Stomach (tissue), 9 donors: ENCODE data around the gene GRB10. TPM values are rescaled to one million over a fixed set of nuclear protein-coding genes. Genes with fewer than 3 reads are reported as not detected.

ENCODE experiments used
- DNase-seq, 2 donors: peaks; one replicate each; pipeline versions ENCODE4 v3.0.0 to v3.0.0-alpha.2; 2013 to 2019
- H3K27ac ChIP-seq, 5 donors: fragments of 200-600 bp in 4 of 5; sonication (generic) in 4 of 5; one replicate each; pipeline ENCODE4 v1.5.1; 2013 to 2019; ENCODE audit warnings: mild to moderate bottlenecking in 1 of 5, moderate library complexity in 1 of 5
- H3K27me3 ChIP-seq, 3 donors: fragments of 200-600 bp; sonication (generic); one replicate each; pipeline ENCODE4 v1.5.1; 2017 to 2019; ENCODE audit warnings: mixed run types in 1 of 3
- H3K36me3 ChIP-seq, 4 donors: fragments of 200-600 bp; sonication (generic); 1 replicate in 3 of 4; 2 replicates in 1 of 4; pipeline ENCODE4 v1.5.1; 2016 to 2019
- H3K4me1 ChIP-seq, 4 donors: fragments of 200-600 bp; sonication (generic); one replicate each; pipeline ENCODE4 v1.5.1; 2016 to 2019
- H3K4me3 ChIP-seq, 4 donors: fragments of 200-600 bp; sonication (generic) in 3 of 4; one replicate each; pipeline ENCODE4 v1.5.1; 2016 to 2019; ENCODE audit warnings: mild to moderate bottlenecking in 1 of 4
- H3K9me3 ChIP-seq, 4 donors: fragments of 200-600 bp; sonication (generic); one replicate each; pipeline ENCODE4 v1.5.1; 2016 to 2019
- EP300 ChIP-seq: sonication (generic); formaldehyde crosslinking; IDR thresholded peaks from one replicate; pipeline ENCODE4 v1.6.1; 2017; ENCODE audit warnings: antibody characterized with exemption
- POLR2A ChIP-seq, 4 donors: fragments of 450-650 bp; IDR thresholded peaks; one replicate each; pipeline ENCODE4 v1.6.1; 2016; ENCODE audit warnings: antibody characterized with exemption in 4 of 4, control low read depth in 2 of 4, mild to moderate bottlenecking in 1 of 4, moderate library complexity in 1 of 4
- POLR2AphosphoS5 ChIP-seq, 3 donors: sonication (generic); formaldehyde crosslinking; IDR thresholded peaks; one replicate each; pipeline ENCODE4 v1.6.1; 2016; ENCODE audit warnings: antibody characterized with exemption in 3 of 3
- WGBS, 5 donors: extraction: QIAGEN DNeasy Blood & Tissue Kit in 3 of 5; methylation state at CpG; one replicate each; pipeline versions ENCODE4 v1.1.5 to v1.1.7; 2013 to 2018; 5-methylcytosine and 5-hydroxymethylcytosine counted together
- intact Hi-C: fragments of 100-400 bp; cut with DNase I; formaldehyde crosslinking; loops from one replicate; pipeline ENCODE4 v1.15.1; 2023; ENCODE audit warnings: low total_unique reads
- polyA plus RNA-seq, 3 donors: library from polyadenylated mRNA; stranded (reverse); fragments of 200-250 nt; gene quantifications; one replicate each; pipeline ENCODE4 v1.2.3, GENCODE V29; 2013
- total RNA-seq, 5 donors: library from RNA; depleted of rRNA; stranded (reverse); fragments of >200 nt; gene quantifications; one replicate each; pipeline versions ENCODE4 v1.1.0 to v1.2.3, GENCODE V29; 2014 to 2016
- TF ChIP-seq, protein P1 (sequence below), 7 experiments: fragments of 450-650 bp in 4 of 7; fragments of 200-600 bp in 3 of 7; sonication (generic) in 3 of 7; IDR thresholded peaks; one replicate each; pipeline ENCODE4 v1.5.1; 2016 to 2019; ENCODE audit warnings: antibody characterized with exemption in 7 of 7, control low read depth in 2 of 7, mild to moderate bottlenecking in 1 of 7
- donor health status: healthy with polysubstance abuse.
- donor health status: Bipolar disorder and iron deficiency.
- donor health status: healthy.

Gene GRB10
- total and polyA plus RNA-seq, 8 donors: 10.2 to 84.9 (median 49.6) TPM

DNA sequence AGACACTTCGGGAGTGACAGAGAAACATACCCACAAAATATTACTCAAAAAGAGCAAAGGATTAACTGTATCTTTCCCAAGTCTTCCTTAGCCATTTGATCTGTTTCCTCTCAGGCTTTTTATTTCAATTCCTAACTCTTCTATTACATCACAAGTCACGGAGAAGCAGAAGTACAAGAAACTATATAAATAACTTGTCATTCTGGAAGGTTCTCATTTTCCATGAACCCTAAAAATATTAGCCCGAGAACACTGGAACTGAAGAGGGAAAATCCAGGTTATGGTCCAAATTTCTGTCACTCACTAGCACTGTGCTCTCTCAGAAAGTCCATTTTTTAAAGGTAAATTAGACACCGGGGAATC is 98.0 kb downstream of the GRB10 start:
- Histone ChIP-seq H3K36me3 (peaks cover 0 to 22% (median 8%) of the 10 kb centered on the region in 4 donors), H3K27ac (peak overlapping the region in 3 of 5 donors; percentile 29 to 71 (median 45)), H3K4me3 (no peak overlapping the region), H3K27me3 (no peaks in the 10 kb centered on the region), H3K4me1 (peaks cover 0 to 71% (median 46%) of the 10 kb centered on the region in 4 donors), H3K9me3 (no peaks in the 10 kb centered on the region)
- 56 to 81% (median 71%) methylated on average over 4 of the region's 4 CpGs for WGBS, 5 donors
- intact Hi-C loops: no loop called here
- DNase-seq: no peak
- TF ChIP-seq EP300: no peak
- no peak for TF ChIP-seq POLR2A (IDR thresholded peaks at IDR 0.05)
- TF ChIP-seq POLR2AphosphoS5 (IDR thresholded peaks at IDR 0.05): no peak
- TF ChIP-seq, protein P1, sequence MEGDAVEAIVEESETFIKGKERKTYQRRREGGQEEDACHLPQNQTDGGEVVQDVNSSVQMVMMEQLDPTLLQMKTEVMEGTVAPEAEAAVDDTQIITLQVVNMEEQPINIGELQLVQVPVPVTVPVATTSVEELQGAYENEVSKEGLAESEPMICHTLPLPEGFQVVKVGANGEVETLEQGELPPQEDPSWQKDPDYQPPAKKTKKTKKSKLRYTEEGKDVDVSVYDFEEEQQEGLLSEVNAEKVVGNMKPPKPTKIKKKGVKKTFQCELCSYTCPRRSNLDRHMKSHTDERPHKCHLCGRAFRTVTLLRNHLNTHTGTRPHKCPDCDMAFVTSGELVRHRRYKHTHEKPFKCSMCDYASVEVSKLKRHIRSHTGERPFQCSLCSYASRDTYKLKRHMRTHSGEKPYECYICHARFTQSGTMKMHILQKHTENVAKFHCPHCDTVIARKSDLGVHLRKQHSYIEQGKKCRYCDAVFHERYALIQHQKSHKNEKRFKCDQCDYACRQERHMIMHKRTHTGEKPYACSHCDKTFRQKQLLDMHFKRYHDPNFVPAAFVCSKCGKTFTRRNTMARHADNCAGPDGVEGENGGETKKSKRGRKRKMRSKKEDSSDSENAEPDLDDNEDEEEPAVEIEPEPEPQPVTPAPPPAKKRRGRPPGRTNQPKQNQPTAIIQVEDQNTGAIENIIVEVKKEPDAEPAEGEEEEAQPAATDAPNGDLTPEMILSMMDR (IDR thresholded peaks at IDR 0.05): no peak

DNA sequence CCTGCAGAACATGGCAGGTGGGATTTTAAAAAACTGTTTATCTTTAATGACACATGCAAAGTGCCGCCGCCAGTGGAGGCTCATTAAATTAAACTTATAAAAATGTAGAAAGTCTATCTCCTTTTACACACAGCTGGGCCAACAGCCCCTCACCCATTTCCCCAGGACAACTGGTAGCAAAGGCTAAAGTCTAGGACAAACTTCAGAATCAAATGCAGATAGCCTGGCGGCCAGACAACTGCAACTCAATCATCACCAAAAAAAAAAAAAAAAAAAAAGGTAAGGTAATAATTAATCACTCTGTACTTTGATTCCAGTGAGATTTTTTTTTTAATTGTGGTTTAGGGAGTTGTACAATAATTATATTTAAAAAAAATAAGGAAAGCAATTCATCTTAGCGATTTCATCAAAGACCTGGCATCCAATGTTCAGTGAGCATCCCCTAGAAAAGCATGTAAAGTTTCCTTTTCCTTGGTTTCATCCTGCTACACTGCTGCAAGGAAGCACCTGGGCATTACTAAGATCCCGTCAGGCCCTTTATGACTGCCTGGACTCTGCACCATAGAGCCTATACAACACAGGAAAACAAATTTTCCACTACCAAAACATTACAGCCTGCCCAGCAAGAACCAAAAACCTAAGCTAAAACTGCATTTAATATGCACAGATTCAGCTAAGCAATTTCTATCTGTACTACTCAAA is 98.5 kb downstream of the GRB10 start:
- Histone ChIP-seq H3K27ac (peak overlapping the region in 2 of 5 donors; percentile 45 to 71), H3K9me3 (no peaks in the 10 kb centered on the region), H3K36me3 (peaks cover 0 to 17% (median 6%) of the 10 kb centered on the region in 4 donors), H3K4me3 (no peak overlapping the region), H3K4me1 (peaks cover 0 to 77% (median 48%) of the 10 kb centered on the region in 4 donors), H3K27me3 (no peaks in the 10 kb centered on the region)
- no peak for DNase-seq
- intact Hi-C loops: no loop called here
- no peak for TF ChIP-seq POLR2AphosphoS5 (IDR thresholded peaks at IDR 0.05)
- TF ChIP-seq, protein P1 (IDR thresholded peaks at IDR 0.05): no peak
- no peak for TF ChIP-seq EP300
- no peak for TF ChIP-seq POLR2A (IDR thresholded peaks at IDR 0.05)
- WGBS, 5 donors: 67 to 79% (median 76%) methylated on average over 5 of the region's 5 CpGs

DNA sequence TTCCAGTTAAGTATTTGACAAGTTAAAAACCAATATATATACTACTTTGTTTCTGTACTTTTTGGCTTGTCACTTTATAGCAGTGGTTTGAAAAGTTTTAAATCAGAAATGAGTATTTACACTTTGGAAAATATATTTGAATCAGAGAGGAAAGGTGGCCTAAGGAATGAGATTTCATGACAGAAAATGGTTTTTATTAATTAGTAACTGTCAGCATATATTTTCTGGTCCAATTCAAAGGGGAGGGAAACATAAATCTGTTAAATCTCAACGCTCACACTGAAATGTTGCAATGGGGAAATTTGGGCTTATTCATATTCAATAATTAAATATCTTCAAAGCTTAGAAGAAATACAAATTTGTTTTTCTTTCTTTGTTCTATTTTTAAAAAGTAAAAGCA is 100.1 kb downstream of the GRB10 start:
- TF ChIP-seq POLR2A (IDR thresholded peaks at IDR 0.05): no peak
- TF ChIP-seq, protein P1 (IDR thresholded peaks at IDR 0.05): no peak
- no peak for TF ChIP-seq EP300
- TF ChIP-seq POLR2AphosphoS5 (IDR thresholded peaks at IDR 0.05): no peak
- intact Hi-C loops: no loop called here
- peaks cover 0 to 8% (median 0%) of the 10 kb centered on the region in 4 donors for H3K36me3 ChIP-seq
- no peak overlapping the region for H3K4me3 ChIP-seq
- H3K27me3 ChIP-seq: no peaks in the 10 kb centered on the region
- 93 to 100% (median 100%) methylated on average over 1 of the region's 1 CpG for WGBS, 5 donors
- no peak for DNase-seq
- peaks cover 6 to 75% (median 48%) of the 10 kb centered on the region in 4 donors for H3K4me1 ChIP-seq
- no peaks in the 10 kb centered on the region for H3K9me3 ChIP-seq
- H3K27ac ChIP-seq: no peak overlapping the region

DNA sequence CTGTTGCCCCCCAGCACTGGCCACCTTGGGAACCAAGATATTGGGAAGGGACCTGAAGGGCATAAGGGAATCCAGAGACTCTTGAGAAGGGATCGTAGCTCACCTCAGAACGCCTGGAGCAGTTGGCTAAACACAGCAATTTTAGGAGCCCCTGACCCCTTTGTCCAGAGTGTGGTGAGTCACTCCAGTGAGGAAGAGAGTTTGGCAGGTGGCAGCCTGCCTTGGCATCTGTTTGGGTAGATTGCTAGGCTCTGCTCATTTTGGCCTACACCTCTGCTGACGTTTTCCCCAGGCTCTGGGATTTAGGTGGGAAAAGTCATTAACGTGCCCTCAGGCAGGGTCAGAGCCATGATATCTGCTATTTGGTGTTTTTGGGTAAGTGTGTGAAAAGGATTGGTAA is 100.6 kb downstream of the GRB10 start:
- TF ChIP-seq, protein P1 (IDR thresholded peaks at IDR 0.05): no peak
- no peak for TF ChIP-seq POLR2A (IDR thresholded peaks at IDR 0.05)
- TF ChIP-seq EP300: no peak
- TF ChIP-seq POLR2AphosphoS5 (IDR thresholded peaks at IDR 0.05): no peak
- intact Hi-C loops: no loop called here
- no peak overlapping the region for H3K27ac ChIP-seq
- no peaks in the 10 kb centered on the region for H3K9me3 ChIP-seq
- H3K4me1 ChIP-seq: peaks cover 10 to 75% (median 48%) of the 10 kb centered on the region in 4 donors
- peaks cover 0 to 3% (median 0%) of the 10 kb centered on the region in 4 donors for H3K36me3 ChIP-seq
- WGBS, 5 donors: 56 to 75% (median 57%) methylated on average over 4 of the region's 4 CpGs
- H3K27me3 ChIP-seq: no peaks in the 10 kb centered on the region
- no peak overlapping the region for H3K4me3 ChIP-seq
- no peak for DNase-seq
